T-helper 17 cell (primary cell): ENCODE results near the gene SRGAP2C. TPM values are rescaled to one million over a fixed set of nuclear protein-coding genes. Genes with fewer than 3 reads are reported as not detected.
"Not testable (repeated sequence)": the region's sequence is repeated elsewhere in the genome, so short reads cannot be mapped to it uniquely, and the experiment has no call there.

ENCODE experiments used
- ATAC-seq: fragments of 150-1000 bp; cut with Tn5 transposase; 2 replicates; pipeline ENCODE4 v1.10.0; 2021; ENCODE audit warnings: mild to moderate bottlenecking, moderate library complexity
- DNase-seq, 3 donors: peaks; one replicate each; pipeline versions ENCODE4 v3.0.0 to v3.0.0-alpha.2; 2020 to 2021
- H3K9me3 ChIP-seq: one replicate; pipeline ENCODE4 v1.7.0; 2013; ENCODE audit warnings: low read length, mild to moderate bottlenecking; ENCODE audit not compliant: control insufficient read depth, poor library complexity, severe bottlenecking
- H3K27ac Mint-ChIP-seq: one replicate; pipeline ENCODE4 v1.8.0; 2022; ENCODE audit warnings: mild to moderate bottlenecking, moderate library complexity, mixed read lengths
- H3K27me3 Mint-ChIP-seq: one replicate; pipeline ENCODE4 v1.8.0; 2022; ENCODE audit warnings: mixed read lengths
- H3K36me3 Mint-ChIP-seq: one replicate; pipeline ENCODE4 v1.8.0; 2022; ENCODE audit warnings: low read depth, mixed read lengths
- H3K4me1 Mint-ChIP-seq: one replicate; pipeline ENCODE4 v1.8.0; 2022; ENCODE audit warnings: mild to moderate bottlenecking, mixed read lengths
- H3K4me3 Mint-ChIP-seq: one replicate; pipeline ENCODE4 v1.8.0; 2022; ENCODE audit warnings: mild to moderate bottlenecking, moderate library complexity, mixed read lengths
- total RNA-seq, 4 donors: library from RNA in 2 of 4; stranded (reverse) in 2 of 4; gene quantifications; one replicate each; pipeline ENCODE4 v1.2.3 and lab custom pipeline; 2022 to 2026

SRGAP2C gene
- total RNA-seq, 2 donors from 2014 or later: 19.7 to 31.7 TPM

DNA sequence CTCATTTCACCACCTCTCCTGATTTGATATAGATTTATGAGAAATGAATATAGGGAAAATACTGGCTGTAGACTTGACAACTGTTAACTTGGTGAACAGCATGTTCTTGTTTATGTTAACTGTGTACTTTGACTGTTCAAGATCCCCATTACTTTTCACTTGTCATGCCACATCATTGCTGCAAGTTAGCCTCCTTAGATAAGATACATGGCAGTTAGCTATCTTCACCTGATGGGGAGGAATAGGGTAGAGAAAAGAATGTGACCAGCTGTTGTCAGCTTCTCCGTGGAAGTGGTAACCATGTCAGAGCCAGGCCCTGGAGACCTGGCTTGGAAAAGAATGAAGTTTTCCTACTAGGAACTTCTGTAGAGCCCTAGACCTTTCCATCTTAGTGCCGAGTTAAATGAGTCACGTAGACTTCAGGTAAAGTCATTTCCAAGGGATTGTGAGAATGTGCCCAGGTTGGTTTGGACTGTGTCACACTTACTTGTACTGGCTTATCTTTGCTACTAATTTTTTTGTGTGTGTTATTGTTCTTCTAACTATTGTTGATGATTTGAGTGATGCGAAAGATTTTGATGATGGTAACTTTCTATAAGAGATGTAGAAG is 41.6 kb downstream of the SRGAP2C start:
- H3K9me3 ChIP-seq, H3K27ac Mint-ChIP-seq, H3K36me3 Mint-ChIP-seq, H3K27me3 Mint-ChIP-seq, H3K4me3 Mint-ChIP-seq, DNase-seq, H3K4me1 Mint-ChIP-seq, ATAC-seq: not testable (repeated sequence)

- H3K4me3 Mint-ChIP-seq, H3K4me1 Mint-ChIP-seq, H3K27me3 Mint-ChIP-seq, DNase-seq, H3K27ac Mint-ChIP-seq, H3K9me3 ChIP-seq, ATAC-seq, H3K36me3 Mint-ChIP-seq: not testable (repeated sequence)
Measured at GRCh38 chr1:121226925-121227324, 42.1 kb downstream of the SRGAP2C start.

- H3K9me3 ChIP-seq, ATAC-seq, H3K27ac Mint-ChIP-seq, DNase-seq, H3K4me3 Mint-ChIP-seq, H3K4me1 Mint-ChIP-seq, H3K36me3 Mint-ChIP-seq, H3K27me3 Mint-ChIP-seq: not testable (repeated sequence)
Measured at GRCh38 chr1:121227544-121228330, 43.0 kb downstream of the SRGAP2C start.

- not testable (repeated sequence) for ATAC-seq, H3K4me1 Mint-ChIP-seq, H3K36me3 Mint-ChIP-seq, H3K9me3 ChIP-seq, H3K4me3 Mint-ChIP-seq, H3K27me3 Mint-ChIP-seq, DNase-seq, H3K27ac Mint-ChIP-seq
Measured at GRCh38 chr1:121230636-121231035, 45.9 kb downstream of the SRGAP2C start.

DNA sequence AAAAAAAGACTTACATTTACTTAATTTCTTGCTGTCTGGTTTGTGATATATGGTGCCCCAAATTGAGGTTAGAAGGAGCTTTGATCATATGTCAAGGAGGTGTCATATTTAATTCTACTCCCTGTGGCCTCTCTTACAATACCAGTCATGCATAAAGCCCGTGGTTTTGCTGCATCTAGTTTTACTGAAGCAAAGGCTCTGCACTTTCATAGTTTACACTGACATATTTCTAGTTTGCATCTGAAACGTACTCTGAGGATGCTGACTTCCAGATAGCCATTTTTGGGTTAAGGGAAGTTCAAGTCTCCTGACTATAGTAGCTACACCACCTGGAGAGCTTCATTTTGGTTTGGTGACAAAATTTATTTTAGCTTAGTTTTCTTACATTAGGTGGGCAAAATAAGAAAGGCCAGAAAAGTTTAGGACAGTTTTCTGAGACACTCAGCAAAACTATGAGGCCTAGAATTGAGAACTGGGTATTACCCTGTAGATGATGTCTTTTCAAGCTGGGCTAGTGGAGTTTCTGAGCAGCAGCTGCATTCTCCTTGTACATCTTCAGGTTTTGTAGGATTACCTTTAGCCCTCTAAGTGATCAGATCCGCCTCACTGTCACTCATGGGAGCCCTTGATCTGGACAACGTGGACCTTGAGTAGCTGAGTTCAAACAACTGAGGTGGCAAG is 47.8 kb downstream of the SRGAP2C start:
- not testable (repeated sequence) for H3K27me3 Mint-ChIP-seq, DNase-seq, H3K36me3 Mint-ChIP-seq, H3K27ac Mint-ChIP-seq, H3K4me1 Mint-ChIP-seq, H3K4me3 Mint-ChIP-seq, H3K9me3 ChIP-seq
- ATAC-seq: peak; percentile 35

DNA sequence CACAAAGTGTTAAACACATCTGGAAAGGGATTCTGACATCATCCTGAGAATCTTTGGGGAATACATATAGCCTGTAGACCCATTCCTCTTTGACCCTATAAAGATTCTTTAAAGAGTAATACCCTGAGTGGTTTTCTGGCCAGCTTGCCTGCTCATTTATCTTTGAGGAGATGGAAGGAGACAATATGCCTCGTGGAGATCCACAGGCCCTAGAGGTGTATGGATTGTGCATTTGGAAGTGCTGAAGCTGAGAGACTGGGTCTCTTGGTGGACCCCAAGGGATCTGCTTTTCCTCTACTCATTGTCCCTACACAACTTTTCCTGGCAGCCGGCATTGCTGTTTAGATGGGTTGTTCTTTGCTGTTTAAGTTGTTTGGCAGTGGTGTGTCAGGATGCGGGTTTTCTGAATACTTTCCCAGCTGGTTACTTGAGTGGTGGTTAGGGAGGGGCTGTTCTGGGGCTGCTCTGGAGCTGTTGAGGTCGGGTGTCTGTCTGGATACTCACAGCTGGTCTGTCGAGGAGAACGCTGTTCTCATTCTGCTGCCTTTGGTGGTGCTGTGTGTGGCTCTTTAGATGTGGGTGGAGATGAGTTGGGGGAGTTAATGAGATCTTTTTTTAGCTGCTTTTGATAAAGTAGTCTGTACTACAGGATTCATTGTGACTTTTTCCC is 49.5 kb downstream of the SRGAP2C start:
- H3K4me3 Mint-ChIP-seq, ATAC-seq, H3K9me3 ChIP-seq, H3K27me3 Mint-ChIP-seq, DNase-seq, H3K27ac Mint-ChIP-seq, H3K4me1 Mint-ChIP-seq, H3K36me3 Mint-ChIP-seq: not testable (repeated sequence)

GRCh38 chr1:121238384-121238783 is 53.6 kb downstream of the SRGAP2C start:
- H3K27ac Mint-ChIP-seq, H3K4me3 Mint-ChIP-seq, H3K27me3 Mint-ChIP-seq, H3K36me3 Mint-ChIP-seq, DNase-seq, H3K4me1 Mint-ChIP-seq, H3K9me3 ChIP-seq: not testable (repeated sequence)
- peak; percentile 63 for ATAC-seq

GRCh38 chr1:121243913-121244312 is 59.1 kb downstream of the SRGAP2C start:
- not testable (repeated sequence) for ATAC-seq, H3K4me1 Mint-ChIP-seq, H3K27me3 Mint-ChIP-seq

DNA sequence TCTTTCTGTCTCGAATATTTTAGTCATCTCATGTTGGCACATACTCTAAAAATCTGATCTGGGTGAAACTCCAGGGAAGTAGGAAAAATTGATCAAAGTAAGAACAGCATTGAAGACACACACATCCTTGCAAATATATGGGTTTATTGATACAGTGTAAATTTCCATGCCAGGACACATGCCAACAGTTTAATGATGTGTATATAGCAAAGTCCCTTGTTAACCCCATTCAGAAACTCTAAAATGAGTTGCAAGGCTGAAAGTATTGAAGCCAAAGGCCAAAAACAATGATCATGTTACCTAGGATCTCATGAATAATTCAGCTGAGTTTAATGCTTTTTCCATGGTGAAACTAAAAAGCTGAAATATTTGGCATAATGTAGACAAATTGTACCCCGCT is 61.6 kb downstream of the SRGAP2C start:
- H3K27ac Mint-ChIP-seq, H3K4me1 Mint-ChIP-seq, H3K9me3 ChIP-seq, H3K27me3 Mint-ChIP-seq, DNase-seq, ATAC-seq, H3K36me3 Mint-ChIP-seq, H3K4me3 Mint-ChIP-seq: not testable (repeated sequence)

More at GRCh38 chr1:121243913-121244312, 59.1 kb downstream of the SRGAP2C start:
- not testable (repeated sequence) for H3K9me3 ChIP-seq, H3K27ac Mint-ChIP-seq, DNase-seq, H3K4me3 Mint-ChIP-seq, H3K36me3 Mint-ChIP-seq

DNA sequence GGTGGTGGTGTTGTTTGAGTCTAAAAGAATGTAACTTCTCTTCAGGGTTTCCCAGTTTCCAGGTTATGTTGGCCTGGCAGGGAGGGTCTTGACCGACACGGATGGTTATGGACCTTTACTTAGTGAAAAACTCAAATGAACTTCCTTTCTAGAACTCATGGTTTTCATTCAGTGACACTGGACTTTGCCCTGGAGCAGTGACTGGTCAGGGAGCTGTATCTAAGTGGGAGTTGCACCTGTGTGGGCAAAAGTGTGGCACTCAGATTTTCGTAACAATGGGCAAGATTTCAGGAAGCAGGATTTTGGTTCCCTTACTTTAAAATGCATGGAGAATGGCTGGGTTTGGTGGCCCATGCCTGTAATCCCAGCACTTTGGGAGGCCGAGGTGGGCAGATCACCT is 67.9 kb downstream of the SRGAP2C start:
- H3K27ac Mint-ChIP-seq, H3K9me3 ChIP-seq, DNase-seq, H3K27me3 Mint-ChIP-seq, ATAC-seq, H3K36me3 Mint-ChIP-seq, H3K4me1 Mint-ChIP-seq, H3K4me3 Mint-ChIP-seq: not testable (repeated sequence)

DNA sequence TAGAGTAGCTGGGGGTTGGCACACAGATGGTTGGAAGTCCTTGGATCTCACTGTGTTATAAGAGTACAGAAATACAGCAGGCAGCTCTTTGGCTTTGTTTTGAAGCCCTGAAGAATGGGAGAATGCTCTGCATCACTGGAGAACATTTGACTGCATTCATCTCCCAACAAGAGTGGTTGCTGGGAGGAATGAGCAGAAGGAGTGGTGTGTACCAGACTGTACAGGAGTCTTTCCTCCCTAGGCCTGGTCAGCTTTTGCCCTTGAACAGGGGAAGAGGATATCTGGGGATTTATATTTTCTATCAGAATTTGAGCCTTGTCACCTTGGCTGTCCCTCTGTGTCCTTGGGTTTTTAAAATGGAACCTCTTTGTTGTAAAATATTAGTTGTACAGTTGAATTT is 69.8 kb downstream of the SRGAP2C start:
- H3K4me3 Mint-ChIP-seq, H3K4me1 Mint-ChIP-seq, H3K27ac Mint-ChIP-seq, H3K9me3 ChIP-seq, ATAC-seq, H3K27me3 Mint-ChIP-seq, H3K36me3 Mint-ChIP-seq, DNase-seq: not testable (repeated sequence)

DNA sequence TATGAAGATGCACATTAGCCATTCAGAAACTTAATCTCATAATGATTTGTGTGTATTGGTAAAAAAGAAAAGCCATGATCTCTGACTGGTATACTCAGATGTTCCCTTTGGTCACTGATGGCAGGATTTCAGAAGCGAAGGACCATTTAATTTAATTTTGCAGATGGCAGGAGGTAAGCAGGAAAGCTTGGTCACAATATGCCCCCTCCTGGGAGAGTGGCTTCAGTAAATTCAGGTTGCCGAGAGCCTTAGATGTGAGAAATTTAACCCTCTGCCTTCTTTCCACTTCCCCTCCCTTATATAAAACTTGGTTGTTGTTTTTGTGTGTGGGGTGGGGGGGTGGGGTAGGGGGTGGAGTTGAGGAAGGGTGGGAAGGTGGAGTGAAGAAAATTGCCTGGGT is 72.9 kb downstream of the SRGAP2C start:
- not testable (repeated sequence) for H3K27ac Mint-ChIP-seq, H3K4me1 Mint-ChIP-seq, H3K9me3 ChIP-seq, DNase-seq, H3K27me3 Mint-ChIP-seq, ATAC-seq, H3K4me3 Mint-ChIP-seq, H3K36me3 Mint-ChIP-seq

GRCh38 chr1:121258134-121258533 is 73.4 kb downstream of the SRGAP2C start:
- not testable (repeated sequence) for H3K27me3 Mint-ChIP-seq, H3K4me1 Mint-ChIP-seq, ATAC-seq, H3K4me3 Mint-ChIP-seq, H3K27ac Mint-ChIP-seq, H3K9me3 ChIP-seq, DNase-seq, H3K36me3 Mint-ChIP-seq
